ENCODE measurements around the gene MAN1C1.

- TF ChIP-seq CTCF (conservative IDR thresholded peaks at IDR 0.05; ENCODE audit: low read depth, low read length) (no peak), EZH2 (IDR thresholded peaks at IDR 0.05; ENCODE audit: low read length, unreplicated experiment) (no peak), EZH2phosphoT487 (IDR thresholded peaks at IDR 0.05; ENCODE audit: borderline replicate concordance, low read length) (no peak)
These were observed 177.1 kb downstream of the MAN1C1 start for GRCh38 chr1:25793585-25794170.
